ENCODE data around the gene OBP2A. TPM values are rescaled to one million over a fixed set of nuclear protein-coding genes. Genes with fewer than 3 reads are reported as not detected.
"Not testable (repeated sequence)": the region's sequence is repeated elsewhere in the genome, so short reads cannot be mapped to it uniquely, and the experiment has no call there.

OBP2A gene
- total RNA-seq, 4 donors from 2014 or later = not detected

DNA sequence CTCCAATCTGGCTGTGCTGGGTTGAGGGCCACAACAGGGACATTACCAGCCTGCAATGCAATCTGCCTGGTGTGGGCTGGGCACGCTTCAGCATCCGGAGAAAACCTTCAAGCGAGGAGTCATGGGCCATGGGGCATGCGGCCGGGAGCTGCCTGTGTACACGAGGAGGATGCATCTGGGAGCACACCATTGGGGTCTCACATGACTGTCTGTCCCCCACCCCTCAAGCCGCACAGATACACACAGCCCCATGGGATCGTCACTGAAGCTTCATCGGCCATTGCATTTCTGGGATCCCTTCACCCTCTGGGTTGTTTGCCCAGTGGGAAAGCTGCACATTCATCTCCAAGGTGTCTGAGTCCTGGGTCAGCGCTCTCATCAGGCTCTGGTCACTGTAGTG lies 14.8 kb upstream of the OBP2A start:
- DNase-seq (ENCODE audit: low spot score) (peak; percentile 4), ATAC-seq (ENCODE audit: low FRiP score) (no peak)
- TF ChIP-seq, protein P1, sequence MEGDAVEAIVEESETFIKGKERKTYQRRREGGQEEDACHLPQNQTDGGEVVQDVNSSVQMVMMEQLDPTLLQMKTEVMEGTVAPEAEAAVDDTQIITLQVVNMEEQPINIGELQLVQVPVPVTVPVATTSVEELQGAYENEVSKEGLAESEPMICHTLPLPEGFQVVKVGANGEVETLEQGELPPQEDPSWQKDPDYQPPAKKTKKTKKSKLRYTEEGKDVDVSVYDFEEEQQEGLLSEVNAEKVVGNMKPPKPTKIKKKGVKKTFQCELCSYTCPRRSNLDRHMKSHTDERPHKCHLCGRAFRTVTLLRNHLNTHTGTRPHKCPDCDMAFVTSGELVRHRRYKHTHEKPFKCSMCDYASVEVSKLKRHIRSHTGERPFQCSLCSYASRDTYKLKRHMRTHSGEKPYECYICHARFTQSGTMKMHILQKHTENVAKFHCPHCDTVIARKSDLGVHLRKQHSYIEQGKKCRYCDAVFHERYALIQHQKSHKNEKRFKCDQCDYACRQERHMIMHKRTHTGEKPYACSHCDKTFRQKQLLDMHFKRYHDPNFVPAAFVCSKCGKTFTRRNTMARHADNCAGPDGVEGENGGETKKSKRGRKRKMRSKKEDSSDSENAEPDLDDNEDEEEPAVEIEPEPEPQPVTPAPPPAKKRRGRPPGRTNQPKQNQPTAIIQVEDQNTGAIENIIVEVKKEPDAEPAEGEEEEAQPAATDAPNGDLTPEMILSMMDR (IDR thresholded peaks at IDR 0.05) = no peak

DNA sequence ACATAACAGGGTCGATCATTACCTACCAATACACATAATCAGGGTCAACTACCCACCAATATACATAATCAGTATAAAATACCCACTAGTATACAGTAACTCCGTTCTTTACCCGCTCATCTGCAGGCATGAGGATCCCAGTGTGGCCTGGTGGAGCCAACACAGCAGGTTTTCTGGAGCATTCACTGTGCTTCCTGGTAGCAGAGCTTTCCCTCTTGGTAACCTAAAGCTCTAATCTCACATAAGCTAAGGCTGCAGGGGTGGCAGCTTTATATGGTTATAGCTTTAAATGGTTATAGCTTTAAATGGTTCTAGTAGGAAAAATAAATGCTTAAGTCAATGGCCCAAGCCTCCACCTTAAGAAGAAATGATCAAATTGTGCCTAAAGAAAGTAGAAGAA lies 12.8 kb upstream of the OBP2A start:
- ATAC-seq (ENCODE audit: low FRiP score) = no peak
- DNase-seq (ENCODE audit: low spot score) = no peak
- TF ChIP-seq, protein P1 (IDR thresholded peaks at IDR 0.05) = no peak

DNA sequence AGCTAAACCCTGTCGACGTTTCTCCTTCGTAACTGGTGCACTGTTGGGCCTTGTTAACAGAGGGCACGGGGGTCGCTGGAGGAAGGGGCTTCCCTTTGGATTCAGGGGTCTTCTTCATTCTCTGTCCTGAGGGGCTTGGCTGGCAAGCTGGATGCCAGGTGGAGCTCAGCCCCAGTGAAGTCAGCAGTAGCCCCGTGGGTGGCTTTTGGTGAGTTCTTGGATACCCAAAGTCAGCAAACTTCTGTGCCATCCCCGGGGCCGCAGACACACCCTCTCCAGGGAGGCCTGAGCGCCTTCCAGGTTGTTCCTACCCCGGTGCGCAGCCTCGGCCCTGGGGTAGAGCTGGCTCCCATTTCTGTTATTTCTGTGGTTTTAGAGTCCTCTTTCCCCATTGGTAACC lies 12.3 kb upstream of the OBP2A start:
- no peak for ATAC-seq (ENCODE audit: low FRiP score)
- TF ChIP-seq, protein P1 (IDR thresholded peaks at IDR 0.05) = no peak
- no peak for DNase-seq (ENCODE audit: low spot score)

DNA sequence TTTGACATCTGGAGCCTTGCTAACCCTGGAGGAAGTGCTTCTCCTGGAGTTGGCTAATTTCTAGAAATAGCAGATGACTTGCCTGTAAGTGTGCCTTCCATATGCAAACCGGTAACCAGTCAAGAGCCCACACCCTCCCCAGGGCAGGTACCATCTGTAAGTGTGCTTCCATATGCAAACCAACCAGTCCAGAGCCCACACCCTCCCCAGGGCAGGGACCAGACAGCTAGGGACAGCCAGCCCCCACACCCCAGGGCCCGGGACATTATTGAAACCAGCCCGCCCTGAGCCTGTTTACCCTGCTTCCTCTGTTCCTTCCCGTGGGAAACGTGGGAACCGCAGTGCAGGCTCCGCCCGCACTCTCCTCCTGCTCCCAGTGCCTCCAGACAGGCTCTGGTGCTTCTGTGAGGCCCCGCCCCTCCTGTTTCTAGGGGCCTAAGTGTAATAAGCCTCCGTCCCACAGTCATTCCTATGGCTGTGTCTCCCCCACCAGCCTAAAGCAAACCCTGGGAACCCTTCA lies 11.7 kb upstream of the OBP2A start:
- DNase-seq (ENCODE audit: low spot score); ATAC-seq (ENCODE audit: low FRiP score): not testable (repeated sequence)

DNA sequence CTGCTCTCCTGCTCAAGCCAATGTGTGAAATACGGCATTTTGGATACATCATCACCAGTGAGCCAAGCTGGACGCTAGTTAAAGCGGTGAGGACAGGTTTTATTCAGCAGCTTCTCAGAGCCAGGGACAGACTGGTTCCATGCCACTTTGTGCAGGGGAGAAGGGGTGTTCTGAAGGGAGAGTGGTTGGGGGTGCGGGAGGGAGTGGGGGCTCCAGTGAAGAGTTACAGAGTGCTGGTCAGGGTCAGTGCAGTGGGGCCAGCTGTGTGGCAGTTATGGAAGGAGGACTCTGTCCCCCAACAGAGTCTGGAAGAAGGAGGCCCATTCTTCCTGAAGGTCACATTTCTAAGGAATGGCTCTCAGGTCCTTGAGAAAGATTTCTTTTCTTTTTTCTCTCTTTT lies 11.1 kb upstream of the OBP2A start:
- not testable (repeated sequence) for DNase-seq (ENCODE audit: low spot score); ATAC-seq (ENCODE audit: low FRiP score)

DNA sequence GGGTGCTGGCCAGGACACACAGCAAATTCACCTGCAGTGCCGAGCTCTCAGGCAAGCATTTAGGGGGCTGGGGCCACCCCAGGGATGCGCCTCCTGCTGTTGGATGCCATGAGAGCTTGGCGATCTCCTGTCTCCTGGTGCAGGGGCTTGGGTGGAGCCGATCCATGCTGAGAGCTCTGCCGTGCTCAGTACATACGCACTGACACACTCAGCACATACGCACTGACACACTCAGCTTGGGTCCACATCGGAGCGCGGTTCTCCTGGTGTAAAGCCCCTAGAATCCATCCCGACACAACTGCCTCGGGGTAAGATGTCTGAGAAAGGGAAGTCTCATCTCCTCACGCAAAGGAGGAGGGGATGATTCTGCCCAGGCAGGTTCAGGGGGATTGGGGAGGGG lies 10.3 kb upstream of the OBP2A start:
- DNase-seq (ENCODE audit: low spot score); ATAC-seq (ENCODE audit: low FRiP score): not testable (repeated sequence)

DNA sequence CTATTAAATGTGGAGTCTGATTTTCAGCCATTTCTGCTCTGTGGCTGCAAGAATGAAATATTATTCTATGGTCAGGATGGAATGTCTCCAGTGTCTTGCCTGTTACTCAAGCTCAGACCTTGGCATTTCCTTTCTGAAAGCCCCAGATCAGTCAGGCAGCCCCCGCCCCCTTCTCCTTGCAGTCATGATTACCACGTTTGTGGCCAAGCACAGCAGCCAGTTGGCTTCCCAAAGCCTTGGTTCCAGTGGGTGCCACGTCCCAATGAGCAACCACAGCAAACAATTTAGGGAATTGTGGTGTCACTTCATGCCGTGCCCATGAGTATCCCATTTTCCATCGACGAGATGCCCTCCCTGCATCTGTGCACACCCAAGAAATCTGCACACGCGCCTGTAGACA lies 9.7 kb upstream of the OBP2A start:
- DNase-seq (ENCODE audit: low spot score) (peak; percentile 2), ATAC-seq (ENCODE audit: low FRiP score) (no peak)
- TF ChIP-seq, protein P1 (IDR thresholded peaks at IDR 0.05) = no peak

DNA sequence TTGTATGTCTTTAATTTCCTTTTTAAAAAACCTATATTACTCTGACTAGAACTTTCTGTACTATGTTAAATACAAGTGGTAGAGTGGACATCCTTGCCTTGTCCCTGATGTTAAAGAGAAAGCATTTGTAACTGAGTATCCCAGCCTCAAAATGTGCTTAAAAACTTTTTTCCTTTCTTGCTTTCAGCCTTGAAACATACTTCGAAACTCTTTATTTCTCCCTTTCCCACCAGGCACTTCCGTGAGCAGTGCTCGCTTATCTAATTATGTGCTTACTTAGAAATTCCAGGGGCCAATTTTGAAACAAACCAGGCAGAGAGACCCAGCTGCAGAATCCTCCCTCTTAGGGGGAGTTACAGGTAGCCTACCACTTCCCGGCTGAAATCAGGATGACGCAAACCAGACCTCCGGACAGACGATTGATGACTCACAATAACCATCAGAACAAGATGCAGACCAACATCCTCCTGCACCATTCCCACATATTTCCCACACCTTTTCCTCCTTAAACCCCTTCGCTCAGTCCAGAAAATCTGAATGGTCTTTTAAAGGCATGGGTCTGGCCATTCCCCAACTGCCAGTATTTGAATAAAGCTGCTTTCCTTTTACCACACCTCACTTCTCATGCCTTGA lies 2.5 kb upstream of the OBP2A start:
- DNase-seq (ENCODE audit: low spot score) = not testable (repeated sequence)
- ATAC-seq (ENCODE audit: low FRiP score) = peak; percentile 90

DNA sequence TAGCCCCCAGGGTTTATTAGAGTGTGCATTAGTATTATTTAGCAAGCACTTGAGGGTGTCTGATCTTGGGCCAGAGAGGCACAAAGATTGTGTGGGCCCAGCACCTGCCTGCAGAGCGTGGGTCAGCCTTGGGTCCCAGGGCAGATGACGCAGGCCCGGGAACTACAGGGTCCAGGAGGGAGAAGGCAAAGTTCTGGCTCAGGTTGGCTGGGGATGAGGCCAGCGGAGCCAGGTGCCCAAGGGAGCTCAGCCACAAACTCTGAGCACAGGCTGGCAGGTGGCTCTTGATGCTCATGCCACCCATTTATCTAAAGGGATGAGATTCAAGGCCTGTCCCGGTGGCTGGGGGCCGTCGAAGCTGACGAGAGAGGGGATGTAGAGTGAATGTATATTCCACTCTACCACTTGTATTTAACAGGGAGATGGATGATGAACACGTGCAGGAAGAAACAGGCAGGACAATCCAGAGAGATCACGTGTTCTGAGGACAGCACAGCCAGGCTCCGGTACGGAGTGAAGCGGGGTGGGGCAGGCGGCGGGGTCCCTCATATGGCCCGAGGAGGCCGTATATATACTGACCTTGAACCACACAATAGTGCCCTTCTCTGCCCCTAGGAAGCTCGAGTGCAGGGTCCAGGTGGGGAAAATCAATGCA lies 818 bp upstream of the OBP2A start:
- TF ChIP-seq, protein P1 (IDR thresholded peaks at IDR 0.05) = no peak
- DNase-seq (ENCODE audit: low spot score) = no peak
- no peak for ATAC-seq (ENCODE audit: low FRiP score)

DNA sequence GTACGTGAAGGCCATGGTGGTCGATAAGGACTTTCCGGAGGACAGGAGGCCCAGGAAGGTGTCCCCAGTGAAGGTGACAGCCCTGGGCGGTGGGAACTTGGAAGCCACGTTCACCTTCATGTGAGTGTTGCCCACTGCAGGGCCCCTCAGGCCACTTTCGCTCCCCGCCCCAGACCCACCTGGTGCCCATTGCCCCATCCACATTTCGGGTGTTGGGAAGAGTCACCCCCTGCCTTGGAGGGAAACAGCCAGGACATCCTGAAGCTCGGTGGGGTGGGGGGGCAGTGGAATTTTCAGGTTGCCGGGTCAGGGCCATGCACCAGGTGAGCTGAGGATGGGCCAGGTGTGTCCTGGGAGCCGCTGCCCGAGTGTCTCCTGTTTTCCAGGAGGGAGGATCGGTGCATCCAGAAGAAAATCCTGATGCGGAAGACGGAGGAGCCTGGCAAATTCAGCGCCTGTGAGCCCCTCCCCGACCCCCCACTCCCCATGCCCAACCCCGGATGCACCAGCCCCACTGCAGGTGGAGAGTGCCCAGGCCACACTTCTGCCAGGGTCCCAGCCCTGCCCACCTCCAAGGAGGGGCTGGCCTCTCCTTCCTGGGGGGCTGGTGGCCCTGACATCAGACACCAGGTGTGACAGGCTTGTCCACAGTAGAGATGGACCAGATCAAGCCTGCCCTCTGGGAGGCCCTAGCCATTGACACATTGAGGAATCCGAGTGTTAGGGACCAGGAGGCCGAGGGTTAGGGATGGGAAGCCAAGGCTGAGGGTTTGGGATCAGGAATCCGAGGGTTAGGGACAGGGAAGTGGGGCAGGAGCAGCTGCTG lies 1.1 kb downstream of the OBP2A start:
- not testable (repeated sequence) for ATAC-seq (ENCODE audit: low FRiP score); DNase-seq (ENCODE audit: low spot score)
